SU-DHL-6 (cell line): ENCODE measurements around the gene GLYR1.

Experiments used
- H2AFZ ChIP-seq: fragments of 200-600 bp; sonication (generic); 2 replicates; pipeline ENCODE4 v1.6.1; 2014; ENCODE audit warnings: low read depth, mild to moderate bottlenecking, moderate library complexity, mixed read lengths, antibody characterized with exemption, low read length; ENCODE audit not compliant: severe bottlenecking
- H3F3A ChIP-seq: fragments of 200-600 bp; shearing (Covaris generic); 2 replicates; pipeline ENCODE4 v1.6.0; 2016; ENCODE audit warnings: antibody characterized with exemption, mild to moderate bottlenecking; ENCODE audit not compliant: insufficient read depth
- H3K27ac ChIP-seq: fragments of 200-600 bp; sonication (generic); 2 replicates; pipeline ENCODE4 v1.5.1; 2016; ENCODE audit warnings: low read depth, mild to moderate bottlenecking, low read length, moderate library complexity, mixed read lengths
- H3K27me3 ChIP-seq: fragments of 200-600 bp; sonication (generic), shearing (Covaris generic); 2 replicates; pipeline ENCODE4 v1.6.0; 2014; ENCODE audit warnings: mild to moderate bottlenecking, low read length
- H3K36me3 ChIP-seq: fragments of 200-600 bp; sonication (generic); 2 replicates; pipeline ENCODE4 v1.6.1; 2014; ENCODE audit warnings: mild to moderate bottlenecking, low read length, mixed read lengths
- H3K4me2 ChIP-seq: fragments of 300-600, 200-600 bp; shearing (Covaris generic), sonication (generic); 2 replicates; pipeline ENCODE4 v1.6.0; 2014; ENCODE audit warnings: low read length, low read depth, mild to moderate bottlenecking; ENCODE audit not compliant: poor library complexity, severe bottlenecking
- H3K4me3 ChIP-seq: fragments of 200-600 bp; sonication (generic); 2 replicates; pipeline ENCODE4 v1.5.1; 2014; ENCODE audit warnings: antibody characterized with exemption, low read length, mild to moderate bottlenecking, mixed read lengths; ENCODE audit not compliant: insufficient read depth, poor library complexity, severe bottlenecking
- H3K79me2 ChIP-seq: fragments of 200-600 bp; sonication (generic); 2 replicates; pipeline ENCODE4 v1.6.1; 2014; ENCODE audit warnings: mild to moderate bottlenecking, low read length, moderate library complexity; ENCODE audit not compliant: insufficient read depth
- H3K9ac ChIP-seq: fragments of 200-600 bp; sonication (generic); 2 replicates; pipeline ENCODE4 v1.7.0; 2014; ENCODE audit warnings: mild to moderate bottlenecking, low read length
- H3K9me2 ChIP-seq: fragments of 200-600 bp; sonication (generic); replicated peaks from 2 replicates; pipeline ENCODE4 v1.6.1; 2014; ENCODE audit warnings: low read length; ENCODE audit not compliant: insufficient read depth
- H3K9me3 ChIP-seq: fragments of 200-600 bp; sonication (generic); 2 replicates; pipeline ENCODE4 v1.6.1; 2014; ENCODE audit warnings: low read length, mixed read lengths; ENCODE audit not compliant: insufficient read depth
- H4K20me1 ChIP-seq: fragments of 200-600 bp; sonication (generic); 2 replicates; pipeline ENCODE4 v1.6.1; 2014; ENCODE audit warnings: low read depth, mild to moderate bottlenecking, antibody characterized with exemption, low read length, moderate library complexity, mixed read lengths
- EZH2phosphoT487 ChIP-seq: fragments of 200-600 bp; sonication (generic), shearing (Covaris generic); conservative IDR thresholded peaks from 2 replicates; pipeline ENCODE4 v1.6.1; 2018; ENCODE audit warnings: mild to moderate bottlenecking, antibody characterized with exemption, low read length, moderate library complexity, mixed read lengths
- TF ChIP-seq, protein P1 (sequence below): fragments of 200-600 bp; sonication (generic); IDR thresholded peaks from one replicate; pipeline ENCODE4 v1.5.1; 2017; ENCODE audit warnings: antibody characterized with exemption, mild to moderate bottlenecking, low read length, moderate library complexity; ENCODE audit not compliant: insufficient read depth, poor library complexity, severe bottlenecking

The GLYR1 gene

DNA sequence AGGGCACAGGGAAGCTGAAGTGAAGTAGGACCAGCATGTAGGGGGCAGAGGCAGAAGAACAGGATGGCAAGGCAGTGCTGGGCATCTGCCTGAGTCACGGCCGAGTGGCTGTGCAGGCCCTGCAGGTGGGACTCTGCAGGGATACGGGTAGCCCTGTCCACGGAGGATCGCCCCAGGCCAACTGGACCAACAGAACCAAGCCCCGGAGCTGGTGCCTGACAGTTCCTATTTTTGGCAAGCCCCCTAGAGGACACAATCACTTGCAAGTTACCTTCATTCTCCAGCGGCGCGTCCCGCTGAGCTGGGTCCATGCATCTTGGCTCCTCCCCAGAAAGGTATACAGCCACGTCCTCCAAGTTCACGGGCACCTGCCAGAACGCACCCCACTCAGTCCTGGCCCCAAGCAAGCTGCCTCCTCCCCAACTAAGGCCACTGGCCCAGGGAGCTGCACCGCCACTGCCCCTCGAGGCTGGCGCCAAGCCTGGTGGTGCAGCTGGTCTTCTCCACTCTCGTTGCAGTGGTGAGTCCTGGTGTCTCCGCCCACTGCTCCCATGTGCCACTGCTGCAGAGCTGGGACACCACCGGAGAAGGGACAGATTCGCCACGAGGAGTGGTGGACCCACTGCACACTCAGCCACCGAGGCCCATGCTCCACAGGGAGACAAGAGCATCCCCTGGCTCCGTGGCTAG, 86.7 kb downstream of the GLYR1 start:
- H4K20me1 ChIP-seq, result no peaks in the 10 kb centered on the region

DNA sequence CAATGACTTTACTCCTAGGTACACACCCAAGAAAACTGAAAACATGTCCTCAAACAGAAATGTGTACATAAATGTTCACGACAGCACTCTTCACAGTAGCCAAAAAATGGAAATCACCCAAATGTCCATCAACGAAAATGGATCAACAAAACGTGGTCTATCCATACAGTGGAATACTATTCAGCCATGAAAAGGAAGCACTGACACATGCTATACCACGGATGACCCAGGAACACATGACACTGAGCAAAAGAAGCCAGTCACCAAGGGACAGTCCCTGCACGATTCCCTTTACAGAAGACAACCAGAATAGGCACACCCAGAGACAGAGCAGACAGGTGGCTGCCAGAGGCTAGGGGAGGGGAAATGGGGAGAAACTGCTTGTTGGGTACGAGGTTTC, 91.4 kb downstream of the GLYR1 start:
- H3K9ac ChIP-seq, result no peak overlapping the region
- H3K4me3 ChIP-seq, result no peak overlapping the region
- H4K20me1 ChIP-seq, result no peaks in the 10 kb centered on the region
- no peaks in the 10 kb centered on the region for H3K79me2 ChIP-seq
- no peaks in the 10 kb centered on the region for H3K9me2 ChIP-seq
- no peaks in the 10 kb centered on the region for H3K9me3 ChIP-seq
- H3K36me3 ChIP-seq, result 0 out of 2 replicates have a peak, but pooled peaks cover 5% of the 10 kb centered on the region
- H3K27ac ChIP-seq, result no peak overlapping the region
- no peaks in the 10 kb centered on the region for H3K27me3 ChIP-seq
- H2AFZ ChIP-seq, result no peak overlapping the region
- H3K4me2 ChIP-seq, result no peak overlapping the region
- TF ChIP-seq, protein P1, sequence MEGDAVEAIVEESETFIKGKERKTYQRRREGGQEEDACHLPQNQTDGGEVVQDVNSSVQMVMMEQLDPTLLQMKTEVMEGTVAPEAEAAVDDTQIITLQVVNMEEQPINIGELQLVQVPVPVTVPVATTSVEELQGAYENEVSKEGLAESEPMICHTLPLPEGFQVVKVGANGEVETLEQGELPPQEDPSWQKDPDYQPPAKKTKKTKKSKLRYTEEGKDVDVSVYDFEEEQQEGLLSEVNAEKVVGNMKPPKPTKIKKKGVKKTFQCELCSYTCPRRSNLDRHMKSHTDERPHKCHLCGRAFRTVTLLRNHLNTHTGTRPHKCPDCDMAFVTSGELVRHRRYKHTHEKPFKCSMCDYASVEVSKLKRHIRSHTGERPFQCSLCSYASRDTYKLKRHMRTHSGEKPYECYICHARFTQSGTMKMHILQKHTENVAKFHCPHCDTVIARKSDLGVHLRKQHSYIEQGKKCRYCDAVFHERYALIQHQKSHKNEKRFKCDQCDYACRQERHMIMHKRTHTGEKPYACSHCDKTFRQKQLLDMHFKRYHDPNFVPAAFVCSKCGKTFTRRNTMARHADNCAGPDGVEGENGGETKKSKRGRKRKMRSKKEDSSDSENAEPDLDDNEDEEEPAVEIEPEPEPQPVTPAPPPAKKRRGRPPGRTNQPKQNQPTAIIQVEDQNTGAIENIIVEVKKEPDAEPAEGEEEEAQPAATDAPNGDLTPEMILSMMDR, result no peak
- no peak for TF ChIP-seq EZH2phosphoT487
- no peaks in the 10 kb centered on the region for H3F3A ChIP-seq

More for the DNA sequence above, 86.7 kb downstream of the GLYR1 start:
- H3K9me3 ChIP-seq, result no peaks in the 10 kb centered on the region
- no peak overlapping the region for H3K4me2 ChIP-seq
- H3K79me2 ChIP-seq, result no peaks in the 10 kb centered on the region
- H3K9ac ChIP-seq, result no peak overlapping the region
- H3F3A ChIP-seq, result no peaks in the 10 kb centered on the region
- no peak for TF ChIP-seq EZH2phosphoT487
- TF ChIP-seq, protein P1, result no peak
- no peak overlapping the region for H3K27ac ChIP-seq
- no peaks in the 10 kb centered on the region for H3K27me3 ChIP-seq
- 0 out of 2 replicates have a peak, but pooled peaks cover 3% of the 10 kb centered on the region for H3K36me3 ChIP-seq
- H3K4me3 ChIP-seq, result no peak overlapping the region
- H3K9me2 ChIP-seq, result no peaks in the 10 kb centered on the region
- no peak overlapping the region for H2AFZ ChIP-seq

DNA sequence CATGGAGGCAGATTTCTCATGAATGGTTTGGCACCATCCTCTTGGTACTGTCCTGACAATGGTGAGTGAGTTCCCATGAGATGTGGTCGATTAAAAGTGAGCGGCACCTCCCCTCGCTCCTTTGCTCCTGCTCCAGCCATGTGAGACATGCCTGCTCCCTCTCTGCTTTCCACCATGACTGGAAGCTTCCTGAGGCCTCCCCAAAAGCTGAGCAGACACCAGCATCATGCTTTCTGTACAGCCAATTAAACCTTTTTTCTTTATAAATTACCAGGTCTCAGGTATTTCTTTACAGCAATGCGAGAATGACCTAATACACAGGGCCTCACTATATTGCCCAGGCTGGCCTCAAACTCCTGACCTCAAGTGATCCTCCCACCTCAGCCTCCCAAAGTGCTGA, 92.2 kb downstream of the GLYR1 start:
- TF ChIP-seq EZH2phosphoT487, result no peak
- TF ChIP-seq, protein P1, result no peak
- Histone ChIP-seq H3K4me3 (no peak overlapping the region), H4K20me1 (no peaks in the 10 kb centered on the region), H3K36me3 (0 out of 2 replicates have a peak, but pooled peaks cover 5% of the 10 kb centered on the region), H2AFZ (no peak overlapping the region), H3K4me2 (no peak overlapping the region), H3K9ac (no peak overlapping the region), H3K27ac (no peak overlapping the region), H3K9me2 (no peaks in the 10 kb centered on the region), H3K9me3 (no peaks in the 10 kb centered on the region), H3K79me2 (no peaks in the 10 kb centered on the region), H3K27me3 (no peaks in the 10 kb centered on the region), H3F3A (no peaks in the 10 kb centered on the region)
